HG03095 (cell line): Measurements from ENCODE around the gene HHATL.

Source experiments
- ATAC-seq: cut with Tn5 transposase; IDR thresholded peaks from one replicate; pipeline ENCODE4 v1.9.1; 2021; ENCODE audit warnings: moderate library complexity; ENCODE audit not compliant: unreplicated experiment

The HHATL gene

GRCh38 chr3:42713747-42714146 is 11.1 kb upstream of the HHATL start:
- no peak for ATAC-seq

DNA sequence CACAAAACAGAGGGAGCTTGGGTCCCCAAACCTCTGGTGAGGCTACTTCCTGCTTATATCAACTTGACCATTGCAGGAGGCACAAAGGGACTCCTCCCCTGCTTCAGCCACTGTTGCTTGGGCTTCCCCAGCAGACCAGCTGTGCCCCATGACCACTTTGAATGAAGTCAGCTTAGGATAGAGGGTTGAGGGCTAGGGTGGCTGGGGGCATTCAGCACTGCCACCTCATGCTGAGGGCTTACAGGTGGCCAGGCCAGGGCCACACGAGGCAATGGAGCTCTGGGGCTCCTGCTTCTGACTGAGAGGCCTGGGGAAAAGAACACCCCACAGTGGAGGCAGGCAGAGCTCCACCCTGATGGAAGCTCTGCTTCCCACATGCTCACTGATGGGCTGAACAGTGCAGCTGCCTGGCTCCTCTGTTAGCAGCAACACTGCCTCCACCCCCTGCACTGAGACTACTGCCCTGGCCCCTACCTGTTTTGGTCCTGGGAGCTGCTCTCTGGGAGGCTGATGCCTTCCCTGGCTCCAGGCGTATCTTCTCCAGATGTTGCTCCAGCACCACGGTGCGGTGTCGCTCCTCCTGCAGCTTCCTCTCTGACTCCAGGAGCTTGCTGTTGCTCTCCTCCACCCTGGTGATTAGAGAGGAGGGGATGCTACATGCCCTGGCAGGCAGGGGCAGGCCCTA is 10.2 kb upstream of the HHATL start:
- no peak for ATAC-seq

- no peak for ATAC-seq
Measured at GRCh38 chr3:42712344-42712648, 9.7 kb upstream of the HHATL start.

DNA sequence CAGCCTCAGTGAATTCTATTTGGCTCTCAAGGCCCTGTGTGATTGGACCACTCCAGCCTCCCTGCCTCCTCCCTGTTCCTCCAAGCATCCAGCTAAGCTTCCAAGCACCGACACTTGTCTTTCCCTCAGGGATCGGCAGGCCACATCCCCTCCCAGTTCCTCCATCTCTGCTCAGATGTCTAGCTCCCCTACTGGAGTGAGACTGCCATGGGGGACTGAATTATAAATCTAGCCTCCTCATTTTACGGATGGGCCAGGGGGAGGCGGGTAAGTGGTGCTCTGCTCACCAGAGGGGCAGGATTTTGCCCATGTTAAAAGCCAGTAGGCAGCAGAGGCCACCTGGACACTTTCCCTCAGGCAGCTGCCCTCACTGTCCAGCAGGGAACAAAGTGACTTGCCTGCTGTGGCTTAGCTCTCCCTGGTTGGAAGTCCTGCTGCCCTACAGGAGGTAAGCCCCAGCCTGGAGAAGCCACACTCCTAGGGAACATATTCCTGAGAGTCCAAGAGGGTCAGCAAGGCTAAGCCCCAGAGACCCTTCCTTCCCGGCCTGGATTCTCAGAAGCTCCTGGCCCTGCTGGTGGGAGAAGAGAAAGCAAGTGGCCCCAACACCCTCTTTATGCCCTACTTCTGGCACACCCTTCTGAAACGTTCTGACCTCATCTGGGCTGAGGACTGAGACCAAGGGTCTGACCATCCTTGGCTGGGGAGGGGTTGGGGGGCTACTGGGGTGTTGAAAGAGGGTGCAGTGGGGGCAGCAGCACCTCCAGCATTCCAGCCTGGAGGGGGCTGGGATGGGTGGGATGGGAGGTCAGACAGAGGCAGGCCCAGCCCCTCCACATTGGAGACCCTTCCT is 9.1 kb upstream of the HHATL start:
- no peak for ATAC-seq

DNA sequence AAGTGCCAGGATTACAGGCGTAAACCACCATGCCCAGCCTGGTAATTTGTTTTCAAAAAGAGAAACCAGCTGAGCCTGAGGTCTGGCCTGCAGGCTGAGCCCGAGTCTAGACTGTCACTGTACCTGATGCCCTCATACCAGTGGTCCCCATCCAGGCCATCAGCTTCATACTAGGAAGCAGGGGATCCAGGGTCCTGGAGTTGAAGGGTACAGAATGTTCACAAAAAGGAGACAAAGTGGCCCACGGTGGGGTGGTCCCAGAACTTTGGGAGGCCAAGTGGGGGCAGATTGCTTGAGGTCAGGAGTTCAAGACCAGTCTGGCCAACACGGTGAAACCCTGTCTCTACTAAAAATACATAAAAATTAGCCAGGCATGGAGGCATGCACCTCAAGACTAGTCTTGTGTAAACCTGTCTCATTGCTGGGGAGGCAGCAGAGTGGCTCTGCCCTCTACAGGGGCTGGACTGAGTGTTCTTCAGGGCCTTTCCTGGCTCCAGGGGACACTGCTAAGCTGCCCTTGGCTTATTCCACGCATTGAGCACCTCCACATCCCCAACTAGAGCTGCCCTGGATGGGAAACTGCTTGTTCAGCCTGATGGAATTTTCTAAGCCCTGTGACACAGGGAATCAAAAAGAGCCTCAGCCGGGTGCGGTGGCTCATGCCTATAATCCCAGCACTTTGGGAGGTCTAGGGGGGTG is 7.9 kb upstream of the HHATL start:
- ATAC-seq, result no peak

DNA sequence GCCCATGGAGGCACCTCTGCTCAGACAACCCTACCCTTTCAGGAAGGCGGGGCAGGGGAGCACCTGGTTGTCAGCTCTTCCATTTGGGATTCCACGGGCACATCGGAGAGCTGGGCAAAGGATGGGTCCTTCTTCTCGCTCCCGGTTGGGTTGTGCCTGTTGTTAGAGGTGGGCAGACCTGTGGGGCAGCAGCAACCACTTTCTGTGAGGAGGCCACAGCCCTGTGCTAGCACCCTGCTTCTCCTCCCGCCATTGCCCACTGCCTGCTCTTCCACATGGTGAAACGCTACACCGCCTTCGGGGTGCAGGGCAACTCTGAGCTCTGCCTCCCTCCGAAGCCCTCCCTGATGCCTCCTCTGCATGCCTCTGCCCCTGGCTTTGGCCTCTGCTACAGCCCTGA is 7.0 kb upstream of the HHATL start:
- no peak for ATAC-seq

DNA sequence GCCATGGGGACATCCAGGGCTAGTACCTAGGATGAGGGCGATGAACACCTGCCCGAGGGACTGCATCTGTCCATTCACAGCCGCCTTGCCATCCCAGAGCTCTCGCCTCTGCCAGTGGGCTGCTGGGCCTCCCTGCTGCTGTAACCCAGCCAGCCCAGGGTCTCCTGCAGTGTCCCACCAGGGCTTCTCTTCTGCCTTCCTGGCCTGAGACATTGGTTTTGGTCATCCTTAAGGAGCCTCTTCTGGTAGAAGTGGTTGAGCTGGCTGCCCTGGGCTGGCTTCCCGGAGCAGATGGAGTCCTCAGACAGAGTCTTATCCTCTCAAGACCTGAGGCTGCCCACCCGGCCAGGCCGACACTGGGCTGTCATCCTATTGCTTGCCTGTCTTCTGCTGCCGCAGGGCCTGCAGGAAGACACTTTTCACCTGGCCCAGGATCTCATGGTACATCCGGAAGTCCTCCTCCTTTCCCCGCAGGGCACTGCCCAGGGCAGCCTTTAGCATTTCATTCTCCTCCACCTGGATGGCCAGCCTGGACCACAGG is 6.1 kb upstream of the HHATL start:
- no peak for ATAC-seq

- no peak for ATAC-seq
Measured at GRCh38 chr3:42707620-42708355, 5.2 kb upstream of the HHATL start.

DNA sequence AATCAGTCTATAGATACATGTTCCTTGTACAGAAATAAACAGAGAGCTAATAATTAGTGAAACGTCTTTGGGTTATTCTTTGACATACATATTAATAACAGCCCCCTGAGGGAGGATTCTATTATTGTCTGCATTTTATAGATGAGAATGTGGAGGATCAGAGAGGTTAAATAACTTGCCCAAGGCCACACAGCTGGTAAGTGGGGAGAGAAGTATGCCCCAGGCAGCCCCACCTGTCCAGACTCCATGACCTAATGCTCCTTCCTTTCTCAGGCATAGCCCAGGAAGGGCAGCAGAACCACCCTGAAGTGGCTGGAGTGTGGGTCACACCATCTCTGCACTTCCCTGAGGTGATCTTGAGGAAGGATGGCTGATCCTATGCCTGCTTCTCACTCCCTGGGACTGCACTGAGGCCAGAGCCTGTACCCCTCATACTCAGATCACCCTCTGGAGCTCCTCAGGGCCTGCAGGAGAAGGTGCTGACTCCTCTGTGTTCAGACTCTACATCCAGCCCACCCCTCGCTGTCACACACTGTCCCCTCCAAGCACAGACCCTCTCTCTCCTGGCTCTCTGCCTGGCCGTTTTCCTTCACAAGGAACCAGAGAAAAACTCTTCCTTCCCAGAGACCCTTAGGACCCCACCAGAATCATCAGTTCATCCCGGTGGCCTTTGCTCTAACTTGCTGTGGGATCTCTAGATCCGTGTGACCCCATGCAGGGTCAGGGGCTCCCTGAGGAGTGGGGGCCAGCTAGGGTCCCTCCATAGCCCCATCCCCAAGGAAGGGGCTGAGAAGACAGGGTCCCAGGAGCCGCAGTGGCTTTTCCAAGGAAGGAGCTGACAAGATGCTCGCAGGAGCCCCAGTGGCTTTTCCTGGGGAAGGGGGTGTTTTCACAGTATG is 4.4 kb upstream of the HHATL start:
- ATAC-seq, result no peak

GRCh38 chr3:42705962-42706585 is 3.5 kb upstream of the HHATL start:
- no peak for ATAC-seq

DNA sequence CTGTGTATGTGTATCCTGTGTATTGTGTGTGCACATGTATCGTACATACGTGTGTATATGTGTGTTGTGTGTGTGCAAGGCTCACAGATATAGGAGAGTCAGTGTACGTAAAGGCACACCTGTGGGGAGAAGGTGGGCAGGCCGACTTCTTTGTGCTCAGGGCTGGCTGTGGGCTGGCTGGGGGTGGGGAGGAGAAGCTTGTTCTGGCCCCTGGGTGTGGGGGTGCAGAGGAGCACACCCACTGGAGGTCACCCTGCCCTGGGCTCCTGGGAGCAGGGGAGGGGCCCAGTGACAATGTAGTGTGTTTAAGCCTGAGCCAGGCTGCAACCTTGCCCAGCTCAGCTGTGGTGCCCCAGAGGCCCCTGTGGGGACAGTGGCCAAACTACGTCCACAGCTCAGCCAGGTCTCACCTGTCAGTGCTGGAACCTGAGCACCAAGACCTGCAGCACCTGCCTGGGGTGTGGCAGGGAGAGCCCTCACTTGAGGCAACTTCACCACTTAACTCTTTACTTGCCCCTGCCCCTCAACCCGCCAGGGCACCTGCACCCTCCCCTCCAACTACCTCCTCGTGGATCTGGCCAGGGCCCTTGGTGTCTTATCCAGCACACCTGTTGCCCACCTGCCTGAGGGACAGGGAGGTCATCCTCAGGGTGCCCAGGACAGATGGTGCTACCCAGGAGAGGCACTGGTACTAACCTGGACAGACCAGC is 2.6 kb upstream of the HHATL start:
- ATAC-seq, result no peak

GRCh38 chr3:42704136-42704841 is 1.7 kb upstream of the HHATL start:
- ATAC-seq, result no peak

DNA sequence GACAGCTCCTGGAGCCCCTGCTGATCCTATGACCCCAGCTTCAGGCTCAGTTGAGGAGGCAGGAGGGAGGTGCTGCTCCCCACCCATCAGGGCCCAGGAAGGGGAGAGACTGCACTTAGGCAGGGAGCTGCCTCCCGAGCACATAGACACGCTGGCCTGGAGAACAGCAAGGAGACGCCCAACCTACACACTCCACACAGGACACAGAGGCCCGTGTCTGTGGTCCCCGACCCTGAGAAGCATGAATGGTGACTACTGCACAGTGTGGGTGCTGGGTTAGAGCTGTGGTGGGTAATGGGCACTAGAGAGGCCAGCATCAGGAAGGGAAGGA is 1.1 kb upstream of the HHATL start:
- no peak for ATAC-seq

GRCh38 chr3:42702982-42703694 is 540 bp upstream of the HHATL start:
- no peak for ATAC-seq

DNA sequence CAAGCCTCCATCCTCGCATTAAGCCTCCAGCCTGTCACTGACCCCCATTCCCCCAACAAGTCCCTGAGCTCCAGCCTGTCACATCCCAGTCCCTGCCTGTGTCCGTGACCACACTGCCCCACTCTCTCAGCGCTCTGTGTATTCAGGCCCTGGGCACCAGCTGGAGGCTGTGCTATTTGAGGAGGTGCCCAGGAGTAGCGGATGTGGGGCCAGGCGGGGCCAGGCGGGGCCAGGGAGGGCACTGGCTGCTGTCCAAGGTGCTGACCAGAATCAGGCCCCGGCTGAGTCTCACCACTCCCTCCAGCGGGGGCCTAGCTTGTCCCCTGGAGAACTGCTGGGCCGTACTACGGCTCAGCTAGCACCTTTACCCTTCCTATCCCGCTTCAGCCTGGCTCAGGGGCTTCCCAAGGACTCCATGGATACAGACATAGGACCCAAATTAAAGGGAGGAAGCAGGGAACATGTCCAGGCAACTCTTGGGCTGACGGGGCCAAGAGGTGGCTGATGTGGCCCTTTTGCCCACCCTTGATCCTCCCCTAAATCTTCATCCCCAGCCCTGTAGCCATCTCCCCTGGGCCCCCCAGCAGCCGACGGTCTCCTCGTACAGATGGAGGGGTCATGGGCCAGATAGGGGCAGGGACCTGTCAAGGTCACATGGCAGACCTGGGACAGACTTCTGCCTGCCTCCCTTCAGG is 1.1 kb downstream of the HHATL start:
- ATAC-seq, result no peak

GRCh38 chr3:42700366-42701288 is 2.0 kb downstream of the HHATL start:
- ATAC-seq, result no peak
